ENCODE results near the gene SLC22A14. TPM values are rescaled to one million over a fixed set of nuclear protein-coding genes. Genes with fewer than 3 reads are reported as not detected.
A peak's percentile ranks its signal among the peaks of the same experiment; 100 is the strongest.

SLC22A14 gene
- total and polyA plus RNA-seq, 10 of the 15 experiments (the other 5 are each of a cell fraction or from before 2014, with no cell fraction given) = not detected

DNA sequence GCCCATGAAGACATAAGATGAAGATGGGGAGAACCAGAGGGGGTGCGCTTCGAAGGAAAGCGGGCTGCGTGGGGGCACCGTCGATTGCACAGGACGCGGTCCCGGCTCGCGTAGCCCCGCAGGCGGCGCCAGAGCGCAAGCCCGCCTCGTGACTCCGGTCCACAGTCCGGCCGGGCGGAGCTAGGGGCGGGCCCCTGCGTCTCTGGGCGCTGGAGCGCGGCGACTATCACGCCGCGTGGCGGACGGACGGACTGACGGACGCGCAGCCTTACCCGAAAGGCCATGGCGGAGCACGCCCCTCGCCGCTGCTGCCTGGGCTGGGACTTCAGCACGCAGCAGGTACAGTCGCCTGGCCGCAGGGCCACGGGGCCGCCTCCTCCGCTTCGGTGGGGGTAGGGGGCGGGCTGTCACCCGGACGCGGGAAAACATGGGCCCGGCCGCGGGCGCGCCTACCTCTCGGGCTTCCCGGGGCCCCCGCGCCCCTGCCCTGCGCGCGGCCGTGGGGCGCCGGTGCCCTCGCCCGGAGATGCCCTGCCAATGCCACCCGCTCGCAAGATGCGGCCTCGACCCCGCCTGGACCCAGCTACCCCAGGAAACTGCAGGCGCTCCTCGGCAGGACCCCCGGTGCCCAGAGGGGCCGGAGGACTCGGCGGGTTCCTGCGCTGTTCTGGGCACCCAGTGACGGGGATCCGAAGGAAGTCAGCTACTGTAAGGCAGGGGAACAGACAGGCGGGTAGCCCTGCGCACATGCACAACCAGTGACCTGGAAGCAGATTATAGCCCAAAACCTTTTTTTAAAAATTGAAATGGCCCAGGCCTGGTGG, 64.7 kb downstream of the SLC22A14 start, which contains the start of gene XYLB (continued):
- TF ChIP-seq, protein P1, sequence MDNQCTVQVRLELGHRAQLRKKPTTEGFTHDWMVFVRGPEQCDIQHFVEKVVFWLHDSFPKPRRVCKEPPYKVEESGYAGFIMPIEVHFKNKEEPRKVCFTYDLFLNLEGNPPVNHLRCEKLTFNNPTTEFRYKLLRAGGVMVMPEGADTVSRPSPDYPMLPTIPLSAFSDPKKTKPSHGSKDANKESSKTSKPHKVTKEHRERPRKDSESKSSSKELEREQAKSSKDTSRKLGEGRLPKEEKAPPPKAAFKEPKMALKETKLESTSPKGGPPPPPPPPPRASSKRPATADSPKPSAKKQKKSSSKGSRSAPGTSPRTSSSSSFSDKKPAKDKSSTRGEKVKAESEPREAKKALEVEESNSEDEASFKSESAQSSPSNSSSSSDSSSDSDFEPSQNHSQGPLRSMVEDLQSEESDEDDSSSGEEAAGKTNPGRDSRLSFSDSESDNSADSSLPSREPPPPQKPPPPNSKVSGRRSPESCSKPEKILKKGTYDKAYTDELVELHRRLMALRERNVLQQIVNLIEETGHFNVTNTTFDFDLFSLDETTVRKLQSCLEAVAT (IDR thresholded peaks at IDR 0.05) = no peak
- TF ChIP-seq GATAD2B (conservative IDR thresholded peaks at IDR 0.05; ENCODE audit: low read depth) (peak; percentile 95), LARP7 (IDR thresholded peaks at IDR 0.05) (peak; percentile 80), SMARCA5 (IDR thresholded peaks at IDR 0.05) (peak; percentile 75; the same call in 1 of the 2 replicates), STAT1 (conservative IDR thresholded peaks at IDR 0.05) (no peak), RAD21 (IDR thresholded peaks at IDR 0.05; ENCODE audit: insufficient read depth, low read depth, low read length) (peak; percentile 53), EP300 (IDR thresholded peaks at IDR 0.05; ENCODE audit: borderline replicate concordance in 1 of 2, control insufficient read depth in 1 of 2, low read depth in 2 of 2, low read length in 2 of 2) (peak in 1 of 2 experiments; percentile 58; a peak in 1 of 4 replicates), NR2F1 (conservative IDR thresholded peaks at IDR 0.05) (peak; percentile 51; the same call in 1 of the 2 replicates), KAT2A (conservative IDR thresholded peaks at IDR 0.05; ENCODE audit: control insufficient read depth, low read depth, low read length) (no peak)
- TF ChIP-seq, protein P2, sequence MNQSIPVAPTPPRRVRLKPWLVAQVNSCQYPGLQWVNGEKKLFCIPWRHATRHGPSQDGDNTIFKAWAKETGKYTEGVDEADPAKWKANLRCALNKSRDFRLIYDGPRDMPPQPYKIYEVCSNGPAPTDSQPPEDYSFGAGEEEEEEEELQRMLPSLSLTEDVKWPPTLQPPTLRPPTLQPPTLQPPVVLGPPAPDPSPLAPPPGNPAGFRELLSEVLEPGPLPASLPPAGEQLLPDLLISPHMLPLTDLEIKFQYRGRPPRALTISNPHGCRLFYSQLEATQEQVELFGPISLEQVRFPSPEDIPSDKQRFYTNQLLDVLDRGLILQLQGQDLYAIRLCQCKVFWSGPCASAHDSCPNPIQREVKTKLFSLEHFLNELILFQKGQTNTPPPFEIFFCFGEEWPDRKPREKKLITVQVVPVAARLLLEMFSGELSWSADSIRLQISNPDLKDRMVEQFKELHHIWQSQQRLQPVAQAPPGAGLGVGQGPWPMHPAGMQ (IDR thresholded peaks at IDR 0.05; ENCODE audit: borderline replicate concordance) = no peak
- TF ChIP-seq, protein P3, sequence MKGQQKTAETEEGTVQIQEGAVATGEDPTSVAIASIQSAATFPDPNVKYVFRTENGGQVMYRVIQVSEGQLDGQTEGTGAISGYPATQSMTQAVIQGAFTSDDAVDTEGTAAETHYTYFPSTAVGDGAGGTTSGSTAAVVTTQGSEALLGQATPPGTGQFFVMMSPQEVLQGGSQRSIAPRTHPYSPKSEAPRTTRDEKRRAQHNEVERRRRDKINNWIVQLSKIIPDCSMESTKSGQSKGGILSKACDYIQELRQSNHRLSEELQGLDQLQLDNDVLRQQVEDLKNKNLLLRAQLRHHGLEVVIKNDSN (IDR thresholded peaks at IDR 0.05; ENCODE audit: borderline replicate concordance, extremely low read length, insufficient read depth, low read depth, low read length) = peak; percentile 82
- TF ChIP-seq, protein P4, sequence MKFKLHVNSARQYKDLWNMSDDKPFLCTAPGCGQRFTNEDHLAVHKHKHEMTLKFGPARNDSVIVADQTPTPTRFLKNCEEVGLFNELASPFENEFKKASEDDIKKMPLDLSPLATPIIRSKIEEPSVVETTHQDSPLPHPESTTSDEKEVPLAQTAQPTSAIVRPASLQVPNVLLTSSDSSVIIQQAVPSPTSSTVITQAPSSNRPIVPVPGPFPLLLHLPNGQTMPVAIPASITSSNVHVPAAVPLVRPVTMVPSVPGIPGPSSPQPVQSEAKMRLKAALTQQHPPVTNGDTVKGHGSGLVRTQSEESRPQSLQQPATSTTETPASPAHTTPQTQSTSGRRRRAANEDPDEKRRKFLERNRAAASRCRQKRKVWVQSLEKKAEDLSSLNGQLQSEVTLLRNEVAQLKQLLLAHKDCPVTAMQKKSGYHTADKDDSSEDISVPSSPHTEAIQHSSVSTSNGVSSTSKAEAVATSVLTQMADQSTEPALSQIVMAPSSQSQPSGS (IDR thresholded peaks at IDR 0.05; ENCODE audit: low read length) = no peak
- TF ChIP-seq, protein P5, sequence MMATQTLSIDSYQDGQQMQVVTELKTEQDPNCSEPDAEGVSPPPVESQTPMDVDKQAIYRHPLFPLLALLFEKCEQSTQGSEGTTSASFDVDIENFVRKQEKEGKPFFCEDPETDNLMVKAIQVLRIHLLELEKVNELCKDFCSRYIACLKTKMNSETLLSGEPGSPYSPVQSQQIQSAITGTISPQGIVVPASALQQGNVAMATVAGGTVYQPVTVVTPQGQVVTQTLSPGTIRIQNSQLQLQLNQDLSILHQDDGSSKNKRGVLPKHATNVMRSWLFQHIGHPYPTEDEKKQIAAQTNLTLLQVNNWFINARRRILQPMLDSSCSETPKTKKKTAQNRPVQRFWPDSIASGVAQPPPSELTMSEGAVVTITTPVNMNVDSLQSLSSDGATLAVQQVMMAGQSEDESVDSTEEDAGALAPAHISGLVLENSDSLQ (IDR thresholded peaks at IDR 0.05) = 0 out of 2 replicates have a peak, but pooled peaks have one; percentile 32
- TF ChIP-seq, protein P6, sequence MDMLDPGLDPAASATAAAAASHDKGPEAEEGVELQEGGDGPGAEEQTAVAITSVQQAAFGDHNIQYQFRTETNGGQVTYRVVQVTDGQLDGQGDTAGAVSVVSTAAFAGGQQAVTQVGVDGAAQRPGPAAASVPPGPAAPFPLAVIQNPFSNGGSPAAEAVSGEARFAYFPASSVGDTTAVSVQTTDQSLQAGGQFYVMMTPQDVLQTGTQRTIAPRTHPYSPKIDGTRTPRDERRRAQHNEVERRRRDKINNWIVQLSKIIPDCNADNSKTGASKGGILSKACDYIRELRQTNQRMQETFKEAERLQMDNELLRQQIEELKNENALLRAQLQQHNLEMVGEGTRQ (IDR thresholded peaks at IDR 0.05; ENCODE audit: borderline replicate concordance, low read depth, low read length) = peak; percentile 14
